Nephron (organoid): ENCODE measurements around the gene NRG2.

Experiments used
- H3K27ac Mint-ChIP-seq, 3 experiments: 2 replicates each; pipeline ENCODE4 v1.8.0; 2020; ENCODE audit warnings: mixed read lengths in 3 of 3, mild to moderate bottlenecking in 2 of 3, moderate library complexity in 1 of 3
- H3K27me3 Mint-ChIP-seq: 2 replicates; pipeline ENCODE4 v1.8.0; 2021; ENCODE audit warnings: low read depth, mild to moderate bottlenecking, moderate library complexity, mixed read lengths
- H3K36me3 Mint-ChIP-seq: 2 replicates; pipeline ENCODE4 v1.8.0; 2020; ENCODE audit warnings: low read depth, mixed read lengths
- H3K4me1 Mint-ChIP-seq: 2 replicates; pipeline ENCODE4 v1.8.0; 2020; ENCODE audit warnings: mixed read lengths
- H3K4me3 Mint-ChIP-seq, 3 experiments: 2 replicates each; pipeline ENCODE4 v1.8.0; 2020; ENCODE audit warnings: mild to moderate bottlenecking in 3 of 3, mixed read lengths in 3 of 3, moderate library complexity in 2 of 3
- H3K9me3 Mint-ChIP-seq: 2 replicates; pipeline ENCODE4 v1.8.0; 2020; ENCODE audit warnings: mixed read lengths
- CTCF ChIP-seq, 3 experiments: fragments of 200-600 bp; sonication (generic); IDR thresholded peaks; one replicate each; pipeline ENCODE4 v1.5.0; 2021; ENCODE audit warnings: antibody characterized with exemption in 3 of 3; ENCODE audit not compliant: unreplicated experiment in 3 of 3

The NRG2 gene

GRCh38 chr5:139903795-139904565, 139.1 kb downstream of the NRG2 start:
- Mint-ChIP-seq H3K4me3 (peak overlapping the region; percentile 74 to 83 (median 78)), H3K9me3 (no peaks in the 10 kb centered on the region), H3K4me1 (peaks cover 13% of the 10 kb centered on the region), H3K27ac (no peak overlapping the region), H3K27me3 (peaks cover 52% of the 10 kb centered on the region), H3K36me3 (no peaks in the 10 kb centered on the region)
- TF ChIP-seq CTCF (IDR thresholded peaks at IDR 0.05; ENCODE audit: unreplicated experiment in 3 of 3) = no peak

DNA sequence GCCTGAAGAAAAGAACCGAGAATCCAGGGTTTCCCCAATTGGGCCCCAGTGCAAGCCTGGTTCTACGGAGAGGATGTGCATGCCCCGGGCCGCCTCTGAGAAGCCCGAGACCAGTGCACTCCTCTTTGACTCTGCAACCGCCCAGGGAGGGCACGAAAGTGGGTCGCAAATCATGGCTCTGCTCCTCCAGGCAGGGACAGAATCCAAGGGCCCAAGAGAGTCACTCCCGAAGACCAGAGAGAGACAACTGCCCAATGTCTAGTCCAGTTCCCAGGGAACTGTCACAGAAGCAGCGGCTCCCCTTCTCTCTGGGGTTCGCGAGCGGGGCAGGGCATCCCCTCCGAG, 139.7 kb downstream of the NRG2 start:
- Mint-ChIP-seq H3K27ac (no peak overlapping the region), H3K36me3 (no peaks in the 10 kb centered on the region), H3K4me3 (peak overlapping the region; percentile 74 to 83 (median 78)), H3K9me3 (no peaks in the 10 kb centered on the region), H3K4me1 (peaks cover 13% of the 10 kb centered on the region), H3K27me3 (peaks cover 57% of the 10 kb centered on the region)
- no peak for TF ChIP-seq CTCF (IDR thresholded peaks at IDR 0.05; ENCODE audit: unreplicated experiment in 3 of 3)

- Mint-ChIP-seq H3K36me3 (no peaks in the 10 kb centered on the region), H3K27ac (no peak overlapping the region), H3K4me3 (peak overlapping the region in 2 of 3 experiments; percentile 53 to 58), H3K9me3 (no peaks in the 10 kb centered on the region), H3K4me1 (peaks cover 13% of the 10 kb centered on the region), H3K27me3 (peaks cover 61% of the 10 kb centered on the region)
- no peak for TF ChIP-seq CTCF (IDR thresholded peaks at IDR 0.05; ENCODE audit: unreplicated experiment in 3 of 3)
These were observed 141.1 kb downstream of the NRG2 start for GRCh38 chr5:139901986-139902385.

DNA sequence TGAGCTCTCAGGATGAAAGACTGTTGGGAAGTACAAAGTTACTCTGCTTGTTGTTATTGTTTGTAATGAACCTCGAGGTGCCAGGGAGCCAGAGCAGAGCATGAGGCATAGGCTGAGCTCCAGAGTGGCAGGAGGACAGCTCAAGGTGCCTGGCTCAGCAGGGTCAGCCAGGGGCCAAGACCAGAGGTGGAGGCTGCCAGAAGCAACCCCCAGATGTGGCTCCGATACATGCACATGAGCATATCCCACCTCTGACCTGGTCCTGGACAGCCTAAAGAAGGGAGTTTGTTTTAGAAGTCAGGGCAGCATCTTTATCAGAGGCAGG, 141.9 kb downstream of the NRG2 start:
- peak overlapping the region in 2 of 3 experiments; percentile 4 to 19 for H3K4me3 Mint-ChIP-seq
- no peaks in the 10 kb centered on the region for H3K36me3 Mint-ChIP-seq
- no peaks in the 10 kb centered on the region for H3K9me3 Mint-ChIP-seq
- no peak for TF ChIP-seq CTCF (IDR thresholded peaks at IDR 0.05; ENCODE audit: unreplicated experiment in 3 of 3)
- H3K27ac Mint-ChIP-seq = no peak overlapping the region
- peaks cover 14% of the 10 kb centered on the region for H3K4me1 Mint-ChIP-seq
- peaks cover 68% of the 10 kb centered on the region for H3K27me3 Mint-ChIP-seq

GRCh38 chr5:139900546-139901250, 142.4 kb downstream of the NRG2 start:
- Mint-ChIP-seq H3K27me3 (peaks cover 71% of the 10 kb centered on the region), H3K4me3 (peak overlapping the region in 1 of 3 experiments; percentile 4), H3K9me3 (no peaks in the 10 kb centered on the region), H3K36me3 (no peaks in the 10 kb centered on the region), H3K4me1 (peaks cover 19% of the 10 kb centered on the region), H3K27ac (no peak overlapping the region)
- TF ChIP-seq CTCF (IDR thresholded peaks at IDR 0.05; ENCODE audit: unreplicated experiment in 3 of 3) = no peak

DNA sequence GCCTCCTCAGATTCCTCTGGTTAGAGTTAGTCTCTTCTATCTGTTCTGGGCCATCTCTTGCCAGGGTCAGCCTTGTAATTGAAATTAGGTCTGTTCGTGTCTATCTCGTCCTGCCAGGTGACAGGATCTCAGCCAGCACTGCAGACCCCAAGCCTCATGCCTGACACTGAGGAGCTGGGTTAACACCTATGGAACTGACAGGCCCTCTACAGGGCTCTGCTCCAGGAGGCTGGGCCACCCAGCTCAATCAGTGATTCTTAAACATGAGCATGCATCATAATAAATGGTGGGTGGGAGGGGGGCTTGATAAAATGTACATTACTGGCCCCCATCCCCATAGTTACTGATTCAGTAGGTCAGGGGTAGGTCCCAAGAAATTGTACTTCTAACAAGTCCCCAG, 144.1 kb downstream of the NRG2 start:
- Mint-ChIP-seq H3K27me3 (peaks cover 74% of the 10 kb centered on the region), H3K4me1 (peaks cover 19% of the 10 kb centered on the region), H3K36me3 (no peaks in the 10 kb centered on the region), H3K4me3 (no peak overlapping the region), H3K9me3 (no peaks in the 10 kb centered on the region), H3K27ac (no peak overlapping the region)
- TF ChIP-seq CTCF (IDR thresholded peaks at IDR 0.05; ENCODE audit: unreplicated experiment in 3 of 3) = no peak
